Fibroblast of the conjunctiva (primary cell): Measurements from ENCODE around the gene TRIM56.
A peak's percentile ranks its signal among the peaks of the same experiment; 100 is the strongest.
"Not testable (repeated sequence)": the region's sequence is repeated elsewhere in the genome, so short reads cannot be mapped to it uniquely, and the experiment has no call there.

ENCODE experiments used
- DNase-seq: peaks from one replicate; pipeline ENCODE4 v3.0.0-alpha.2; 2010; ENCODE audit warnings: low read depth

Gene TRIM56

DNA sequence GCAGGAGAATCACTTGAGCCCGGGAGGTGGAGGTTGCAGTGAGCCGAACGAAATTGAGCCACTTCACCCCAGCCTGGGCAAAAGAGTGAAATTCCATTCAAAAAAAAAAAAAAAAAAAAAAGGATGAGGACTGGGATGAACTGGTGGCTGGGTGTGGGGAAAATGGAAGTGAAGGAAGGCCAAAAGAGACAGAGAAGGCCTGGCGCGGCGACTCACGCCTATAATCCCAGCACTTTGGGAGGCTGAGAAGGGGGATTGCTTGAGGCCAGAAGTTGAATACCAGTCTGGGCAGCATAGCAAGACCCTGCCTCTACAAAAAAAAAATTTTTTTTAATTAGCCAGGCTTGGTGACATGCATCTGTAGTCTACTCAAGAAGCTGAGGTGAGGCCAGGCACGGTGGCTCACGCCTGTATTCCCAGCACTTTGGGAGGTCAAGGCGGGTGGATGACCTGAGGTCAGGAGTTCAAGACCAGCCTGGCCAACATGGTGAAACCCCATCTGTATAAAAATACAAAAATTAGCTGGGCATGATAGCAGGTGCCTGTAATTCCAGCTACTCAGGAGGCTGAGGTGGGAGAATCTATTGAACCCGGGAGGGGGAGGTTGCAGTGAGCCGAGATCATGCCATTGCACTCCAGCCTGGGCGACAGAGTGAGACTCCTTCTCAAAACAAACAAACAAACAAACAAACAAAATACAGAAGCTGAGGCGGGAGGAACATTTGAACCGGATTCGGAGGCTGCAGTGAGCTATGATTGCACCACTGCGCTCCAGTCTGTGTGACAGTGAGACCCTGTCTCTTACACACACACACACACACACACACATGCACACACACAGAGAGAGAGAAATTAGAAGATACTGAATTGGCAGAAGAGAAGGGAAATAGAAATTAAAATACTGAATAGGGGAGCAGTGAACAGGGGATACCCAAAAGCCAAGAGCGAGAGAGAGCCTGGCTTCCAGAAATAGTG is 47.6 kb downstream of the TRIM56 start:
- not testable (repeated sequence) for DNase-seq

DNA sequence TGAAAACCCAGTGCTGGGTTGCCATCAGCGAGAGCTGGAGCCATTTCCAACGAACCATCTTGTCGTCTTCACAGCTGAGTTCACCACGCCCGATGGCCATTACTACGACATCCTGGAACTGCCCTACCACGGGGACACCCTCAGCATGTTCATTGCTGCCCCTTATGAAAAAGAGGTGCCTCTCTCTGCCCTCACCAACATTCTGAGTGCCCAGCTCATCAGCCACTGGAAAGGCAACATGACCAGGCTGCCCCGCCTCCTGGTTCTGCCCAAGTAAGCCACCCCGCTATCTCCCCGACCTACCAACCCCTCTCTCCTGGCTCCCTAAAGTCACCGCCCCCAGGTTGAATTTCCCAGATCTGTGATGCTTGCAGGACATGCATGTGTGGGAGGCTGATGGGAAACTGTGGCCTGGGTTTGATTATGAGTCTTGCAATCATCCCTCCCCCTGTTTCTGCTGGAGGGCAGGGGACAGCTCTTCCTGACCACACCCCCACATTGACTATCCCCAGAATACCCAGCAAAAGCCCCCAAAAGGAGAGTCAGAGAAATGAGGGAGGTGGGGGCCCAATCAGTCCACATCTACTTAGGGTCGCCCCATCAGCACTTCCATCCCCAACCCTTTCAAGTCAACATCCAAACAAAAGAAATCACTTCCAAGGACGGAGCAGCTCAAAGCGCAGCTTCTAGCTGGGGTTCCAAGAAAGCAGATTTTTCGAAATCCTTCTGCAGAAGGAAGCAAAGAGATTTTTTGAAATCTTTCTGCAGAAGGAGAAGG is 48.5 kb downstream of the TRIM56 start:
- no peak for DNase-seq

GRCh38 chr7:101134399-101134980 is 49.2 kb downstream of the TRIM56 start:
- no peak for DNase-seq

- no peak for DNase-seq
These were observed 52.5 kb downstream of the TRIM56 start for GRCh38 chr7:101137651-101138212.

GRCh38 chr7:101138213-101138870 is 53.1 kb downstream of the TRIM56 start:
- peak; percentile 94 for DNase-seq

GRCh38 chr7:101140339-101140699 is 55.0 kb downstream of the TRIM56 start:
- no peak for DNase-seq

- no peak for DNase-seq
These were observed 55.6 kb downstream of the TRIM56 start for GRCh38 chr7:101140746-101141382.
